Measurements from ENCODE around the gene HNRNPL. TPM values are rescaled to one million over a fixed set of nuclear protein-coding genes. Genes with fewer than 3 reads are reported as not detected.
A peak's percentile ranks its signal among the peaks of the same experiment; 100 is the strongest.
"Not testable (repeated sequence)": the region's sequence is repeated elsewhere in the genome, so short reads cannot be mapped to it uniquely, and the experiment has no call there.

Gene HNRNPL
- total RNA-seq, 4 donors from 2014 or later, result 170 to 205 (median 179) TPM

GRCh38 chr19:38856813-38857212, 7.0 kb upstream of the HNRNPL start:
- 72 to 81% methylated on average over 3 of the region's 3 CpGs for WGBS, 2 donors

GRCh38 chr19:38855751-38856150, 6.0 kb upstream of the HNRNPL start:
- H3K36me3 ChIP-seq, H3K9me3 ChIP-seq: not testable (repeated sequence)
- 94% methylated on average over 18 of the region's 37 CpGs; no CpG with 5 or more reads in 1 of the 2 donors for WGBS, 2 donors

More at GRCh38 chr19:38856813-38857212, 7.0 kb upstream of the HNRNPL start:
- Histone ChIP-seq H3K27me3 (no peaks in the 10 kb centered on the region), H3K9me3 (no peaks in the 10 kb centered on the region), H3K4me1 (peaks cover 0 to 11% (median 7%) of the 10 kb centered on the region in 4 donors), H3K27ac (peak overlapping the region in 2 of 4 donors; percentile 20 to 50), H3K4me3 (no peak overlapping the region), H3K36me3 (no peaks in the 10 kb centered on the region)
- DNase-seq (ENCODE audit: low spot score in 2 of 2), result no peak
- TF ChIP-seq EP300 (IDR thresholded peaks at IDR 0.05) (no peak), POLR2A (IDR thresholded peaks at IDR 0.05) (no peak), CTCF (IDR thresholded peaks at IDR 0.05) (no peak)

GRCh38 chr19:38854961-38855360, 5.2 kb upstream of the HNRNPL start:
- WGBS, 2 donors, result 46 to 51% methylated on average over 3 of the region's 3 CpGs
- H3K9me3 ChIP-seq; H3K27ac ChIP-seq; DNase-seq (ENCODE audit: low spot score in 2 of 2); H3K4me3 ChIP-seq; H3K36me3 ChIP-seq; H3K27me3 ChIP-seq: not testable (repeated sequence)
- H3K4me1 ChIP-seq, result peaks cover 0 to 16% (median 8%) of the 10 kb centered on the region in 4 donors

More at GRCh38 chr19:38855751-38856150, 6.0 kb upstream of the HNRNPL start:
- not testable (repeated sequence) for H3K4me3 ChIP-seq; H3K27me3 ChIP-seq; H3K27ac ChIP-seq; DNase-seq (ENCODE audit: low spot score in 2 of 2)
- H3K4me1 ChIP-seq, result peaks cover 0 to 16% (median 8%) of the 10 kb centered on the region in 4 donors

- peak overlapping the region in 2 of 4 donors; percentile 85 to 88 for H3K4me3 ChIP-seq
- 84 to 88% methylated on average over 17 of the region's 17 CpGs for WGBS, 2 donors
- peaks cover 0 to 24% (median 15%) of the 10 kb centered on the region in 4 donors for H3K4me1 ChIP-seq
- TF ChIP-seq EP300 (IDR thresholded peaks at IDR 0.05) (no peak), CTCF (IDR thresholded peaks at IDR 0.05) (no peak), POLR2A (IDR thresholded peaks at IDR 0.05) (no peak)
- peak overlapping the region in 2 of 4 donors; percentile 98 to 99 for H3K27ac ChIP-seq
- H3K36me3 ChIP-seq, result no peaks in the 10 kb centered on the region
- no peaks in the 10 kb centered on the region for H3K27me3 ChIP-seq
- no peak for DNase-seq (ENCODE audit: low spot score in 2 of 2)
- H3K9me3 ChIP-seq, result no peaks in the 10 kb centered on the region
Measured at GRCh38 chr19:38853214-38853613, 3.4 kb upstream of the HNRNPL start.

GRCh38 chr19:38852231-38853044, 2.7 kb upstream of the HNRNPL start:
- Histone ChIP-seq H3K9me3 (no peaks in the 10 kb centered on the region), H3K36me3 (peaks cover 0 to 4% (median 0%) of the 10 kb centered on the region in 3 donors), H3K27me3 (no peaks in the 10 kb centered on the region), H3K4me3 (peak overlapping the region; percentile 69 to 91 (median 86)), H3K4me1 (peaks cover 0 to 32% (median 20%) of the 10 kb centered on the region in 4 donors), H3K27ac (peak overlapping the region; percentile 97 to 99 (median 98))
- no peak for TF ChIP-seq CTCF (IDR thresholded peaks at IDR 0.05)
- TF ChIP-seq POLR2A (IDR thresholded peaks at IDR 0.05), result no peak
- peak in 1 of 2 donors; percentile 23 for TF ChIP-seq EP300 (IDR thresholded peaks at IDR 0.05)
- 1% methylated on average over 50 to 51 of the region's 52 CpGs for WGBS, 2 donors
- peak; percentile 46 to 51 for DNase-seq (ENCODE audit: low spot score in 2 of 2)

GRCh38 chr19:38851622-38852230, 1.9 kb upstream of the HNRNPL start:
- Histone ChIP-seq H3K36me3 (peaks cover 0 to 11% (median 6%) of the 10 kb centered on the region in 3 donors), H3K27me3 (no peaks in the 10 kb centered on the region), H3K4me3 (peak overlapping the region; percentile 69 to 91 (median 86)), H3K4me1 (peaks cover 0 to 39% (median 26%) of the 10 kb centered on the region in 4 donors), H3K9me3 (no peaks in the 10 kb centered on the region), H3K27ac (peak overlapping the region; percentile 97 to 99 (median 98))
- peak in 1 of 5 experiments; percentile 28 for TF ChIP-seq CTCF (IDR thresholded peaks at IDR 0.05)
- TF ChIP-seq POLR2A (IDR thresholded peaks at IDR 0.05), result peak; percentile 90 to 96
- peak; percentile 92 to 98 for TF ChIP-seq EP300 (IDR thresholded peaks at IDR 0.05)
- peak; percentile 93 for DNase-seq (ENCODE audit: low spot score in 2 of 2)
- WGBS, 2 donors, result 0 to 1% methylated on average over 43 to 44 of the region's 67 CpGs

All from tibial nerve (tissue), 4 donors.